Panc1 (cell line): ENCODE results near the gene CEP83. TPM values are rescaled to one million over a fixed set of nuclear protein-coding genes. Genes with fewer than 3 reads are reported as not detected.

ENCODE experiments used
- ATAC-seq: fragments of 200-7000 bp; cut with Tn5 transposase; 2 replicates; pipeline ENCODE4 v1.9.1; 2020; ENCODE audit warnings: mild to moderate bottlenecking, moderate library complexity
- BruUV-seq: library from RNA; stranded (reverse); fragments of 400-500 nt; replicated peaks from 2 replicates; lab custom pipeline; 2021; lab: Mats Ljungman, UMichigan
- CTCF ChIA-PET: fragments of 300-600 bp; sonication (Branson Sonifier 250); formaldehyde crosslinking; loops from one replicate; lab custom pipeline; 2022; ENCODE audit warnings: antibody characterized with exemption; lab: Charles Lee
- POLR2A ChIA-PET: fragments of 300-600 bp; sonication (Branson Sonifier 250); formaldehyde crosslinking; loops from one replicate; lab custom pipeline; 2022; ENCODE audit warnings: antibody characterized with exemption; lab: Charles Lee
- DNase-seq: peaks from one replicate; pipeline ENCODE4 v3.0.0-alpha.2; 2010; ENCODE audit warnings: low read depth, low spot score
- H3K27ac ChIP-seq: 2 replicates; pipeline ENCODE4 v1.5.1; 2011; ENCODE audit warnings: mild to moderate bottlenecking, low read length, inconsistent platforms
- H3K27me3 ChIP-seq: fragments of 200-500 bp; sonication (Bioruptor generic); 2 replicates; pipeline ENCODE4 v1.6.0; 2014; ENCODE audit warnings: low read length, inconsistent platforms; ENCODE audit not compliant: control insufficient read depth, insufficient read depth
- H3K36me3 ChIP-seq: fragments of 200-500 bp; sonication (Bioruptor generic); 2 replicates; pipeline ENCODE4 v1.5.1; 2014; ENCODE audit warnings: inconsistent platforms, mild to moderate bottlenecking, low read length, moderate library complexity; ENCODE audit not compliant: control insufficient read depth, insufficient read depth
- H3K4me1 ChIP-seq: 2 replicates; pipeline ENCODE4 v1.5.1; 2011; ENCODE audit warnings: inconsistent platforms, mild to moderate bottlenecking, low read length, moderate library complexity; ENCODE audit not compliant: control insufficient read depth, insufficient read depth
- H3K4me3 ChIP-seq, 2 experiments: 2 replicates each; pipeline ENCODE4 v1.5.1; 2011 to 2012; ENCODE audit warnings: low read depth in 2 of 2, low read length in 2 of 2, mild to moderate bottlenecking in 2 of 2, inconsistent platforms in 1 of 2, moderate library complexity in 1 of 2
- H3K9me3 ChIP-seq: fragments of 200-500 bp; sonication (Bioruptor generic); 2 replicates; pipeline ENCODE4 v1.5.1; 2014; ENCODE audit warnings: low read depth, mild to moderate bottlenecking, inconsistent platforms, low read length, moderate library complexity; ENCODE audit not compliant: control insufficient read depth, insufficient read depth
- CTCF ChIP-seq: fragments of 450-650 bp; IDR thresholded peaks from 2 replicates; pipeline ENCODE4 v1.5.1; 2017; ENCODE audit warnings: mild to moderate bottlenecking
- POLR2AphosphoS5 ChIP-seq: IDR thresholded peaks from 2 replicates; pipeline ENCODE4 v1.6.1; 2012; ENCODE audit warnings: mild to moderate bottlenecking, low read depth, low read length, moderate library complexity
- REST ChIP-seq, 2 experiments: IDR thresholded peaks; 2 replicates each; pipeline ENCODE4 v1.6.1; 2011 to 2012; ENCODE audit warnings: low read depth in 2 of 2, control low read depth in 1 of 2, low read length in 1 of 2, mild to moderate bottlenecking in 1 of 2, moderate library complexity in 1 of 2; ENCODE audit not compliant: insufficient read depth in 1 of 2
- SIN3A ChIP-seq: IDR thresholded peaks from 2 replicates; pipeline ENCODE4 v1.6.1; 2012; ENCODE audit warnings: low read depth, mild to moderate bottlenecking, low read length, moderate library complexity, borderline replicate concordance; ENCODE audit not compliant: insufficient read depth
- TCF7L2 ChIP-seq: IDR thresholded peaks from 2 replicates; pipeline ENCODE4 v1.6.1; 2011; ENCODE audit warnings: mild to moderate bottlenecking, low read depth, low read length, inconsistent platforms
- in situ Hi-C: cut with HindIII; loops from 2 replicates; pipeline ENCODE4 v1.10.0; 2016; ENCODE audit warnings: low sequenced_read_pairs, low pct_unique_long_range_greater_than_20kb
- intact Hi-C: fragments of 100-400 bp; cut with micrococcal nuclease; formaldehyde crosslinking; loops from one replicate; pipeline ENCODE4 v1.10.0; 2022; ENCODE audit not compliant: unreplicated experiment
- total RNA-seq: library from RNA; stranded (reverse); gene quantifications from one replicate; pipeline ENCODE4 v1.2.1, GENCODE V29; 2021; ENCODE audit not compliant: unreplicated experiment

Gene CEP83
- total RNA-seq, 1 experiment from 2014 or later = 28.0 TPM

GRCh38 chr12:94326727-94327126 lies 132.9 kb downstream of the CEP83 start:
- H3K27ac ChIP-seq = no peak overlapping the region
- no peaks in the 10 kb centered on the region for H3K27me3 ChIP-seq
- ChIA-PET CTCF (no interaction called here), POLR2A (no interaction called here)
- TF ChIP-seq REST (IDR thresholded peaks at IDR 0.05; ENCODE audit: insufficient read depth in 1 of 2, low read depth in 2 of 2, low read length in 1 of 2) (no peak), POLR2AphosphoS5 (no peak), CTCF (no peak), TCF7L2 (no peak), SIN3A (no peak)
- H3K36me3 ChIP-seq = no peaks in the 10 kb centered on the region
- no peak for DNase-seq
- H3K9me3 ChIP-seq = no peaks in the 10 kb centered on the region; the same call in 1 of the 2 replicates
- intact Hi-C loops (no loop called here), in situ Hi-C loops (no loop called here)
- no peaks in the 10 kb centered on the region for H3K4me1 ChIP-seq
- no peak overlapping the region for H3K4me3 ChIP-seq
- ATAC-seq = no peak
- no TSS peak for BruUV-seq

GRCh38 chr12:94326234-94326633 lies 133.4 kb downstream of the CEP83 start:
- no peak for TF ChIP-seq POLR2AphosphoS5
- no peaks in the 10 kb centered on the region for H3K36me3 ChIP-seq
- no TSS peak for BruUV-seq
- no peak overlapping the region for H3K27ac ChIP-seq
- no peak for ATAC-seq
- H3K9me3 ChIP-seq = peaks cover under 1% of the 10 kb centered on the region; the same call in 1 of the 2 replicates
- CTCF ChIA-PET = no interaction called here
- intact Hi-C loops = no loop called here
- H3K27me3 ChIP-seq = no peaks in the 10 kb centered on the region
- DNase-seq = no peak
- in situ Hi-C loops = no loop called here
- H3K4me1 ChIP-seq = no peaks in the 10 kb centered on the region
- no peak overlapping the region for H3K4me3 ChIP-seq
- POLR2A ChIA-PET = no interaction called here

GRCh38 chr12:94322346-94322745 lies 137.3 kb downstream of the CEP83 start:
- CTCF ChIA-PET = no interaction called here
- intact Hi-C loops (no loop called here), in situ Hi-C loops (no loop called here)
- DNase-seq (no peak), ATAC-seq (no peak)
- Histone ChIP-seq H3K4me3 (no peak overlapping the region), H3K27ac (no peak overlapping the region), H3K9me3 (peaks cover 5% of the 10 kb centered on the region; the same call in 1 of the 2 replicates), H3K4me1 (no peaks in the 10 kb centered on the region), H3K36me3 (no peaks in the 10 kb centered on the region), H3K27me3 (no peaks in the 10 kb centered on the region)
- BruUV-seq = no TSS peak
- POLR2A ChIA-PET = no interaction called here
- TF ChIP-seq POLR2AphosphoS5 (no peak), TCF7L2 (no peak), SIN3A (no peak), REST (IDR thresholded peaks at IDR 0.05; ENCODE audit: insufficient read depth in 1 of 2, low read depth in 2 of 2, low read length in 1 of 2) (no peak), CTCF (no peak)
